Cardiac fibroblast (primary cell): Measurements from ENCODE around the gene NAA40.

Source experiments
- DNase-seq, 2 donors: peaks; one replicate each; pipeline versions ENCODE4 v3.0.0 to v3.0.0-alpha.2; 2010; ENCODE audit warnings: low read depth in 2 of 2
- H3K4me3 ChIP-seq, 2 donors: replicated peaks in 1 of 2; 1 replicate in 1 of 2; 2 replicates in 1 of 2; pipeline ENCODE4 v1.5.1; 2011; ENCODE audit warnings: low read depth in 2 of 2, low read length in 2 of 2, mild to moderate bottlenecking in 2 of 2, moderate library complexity in 1 of 2
- TF ChIP-seq, protein P1 (sequence below): IDR thresholded peaks from one replicate; pipeline ENCODE4 v1.5.1; 2011; ENCODE audit warnings: low read depth, mild to moderate bottlenecking, low read length, inconsistent platforms

NAA40 gene

DNA sequence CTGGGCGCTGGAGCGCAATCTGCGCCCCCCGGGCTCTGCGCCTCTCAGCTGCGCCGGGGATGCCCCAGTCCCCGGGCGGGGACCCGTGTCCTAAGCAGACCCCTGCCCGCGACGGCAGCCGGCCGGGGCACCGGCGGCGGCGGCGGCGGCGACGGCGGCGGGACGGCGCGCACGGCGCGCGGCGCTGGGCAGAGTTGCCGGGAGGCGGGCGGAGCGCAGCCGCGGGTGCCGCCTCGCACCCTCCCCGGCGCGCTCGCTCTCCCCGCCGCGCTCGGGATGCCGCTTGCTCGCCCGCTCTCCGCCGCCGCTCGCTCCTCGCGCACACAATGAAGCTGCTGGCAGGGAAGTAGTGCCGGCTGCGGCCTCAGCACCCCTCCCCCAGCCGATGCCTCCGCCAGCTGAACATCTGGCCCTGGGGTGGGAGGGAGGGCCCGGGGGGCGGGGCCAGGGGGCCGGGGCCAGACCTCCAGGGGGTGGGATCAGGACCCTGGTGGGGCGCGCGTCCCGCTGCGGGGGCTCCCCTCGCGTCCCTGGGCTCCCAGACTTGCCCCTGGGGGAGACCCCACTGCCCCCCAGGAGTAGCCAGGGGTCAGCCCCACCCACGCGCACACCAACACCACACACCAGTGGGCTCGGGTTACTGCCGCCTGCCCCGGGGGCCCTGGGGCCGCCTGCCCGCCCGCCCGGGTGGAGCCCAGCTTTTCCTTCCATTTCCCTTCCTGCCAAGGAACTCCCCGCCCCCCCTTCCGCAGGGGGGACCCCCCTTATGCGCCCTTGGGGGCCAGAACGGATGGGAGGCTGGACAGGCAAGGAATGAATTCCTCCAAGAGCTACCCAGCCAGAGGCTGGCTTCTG is 21.7 kb upstream of the NAA40 start, which contains the start of gene RCOR2:
Gene RCOR2, minus strand, starts transcription at position 328 of the 855 bp plus-strand sequence. CDS start 708 bp downstream, outside the sequence.
- peak within 1 kb of the TSS; percentile 54 to 56 for H3K4me3 ChIP-seq
- DNase-seq, result peak; percentile 80 to 92
- TF ChIP-seq, protein P1, sequence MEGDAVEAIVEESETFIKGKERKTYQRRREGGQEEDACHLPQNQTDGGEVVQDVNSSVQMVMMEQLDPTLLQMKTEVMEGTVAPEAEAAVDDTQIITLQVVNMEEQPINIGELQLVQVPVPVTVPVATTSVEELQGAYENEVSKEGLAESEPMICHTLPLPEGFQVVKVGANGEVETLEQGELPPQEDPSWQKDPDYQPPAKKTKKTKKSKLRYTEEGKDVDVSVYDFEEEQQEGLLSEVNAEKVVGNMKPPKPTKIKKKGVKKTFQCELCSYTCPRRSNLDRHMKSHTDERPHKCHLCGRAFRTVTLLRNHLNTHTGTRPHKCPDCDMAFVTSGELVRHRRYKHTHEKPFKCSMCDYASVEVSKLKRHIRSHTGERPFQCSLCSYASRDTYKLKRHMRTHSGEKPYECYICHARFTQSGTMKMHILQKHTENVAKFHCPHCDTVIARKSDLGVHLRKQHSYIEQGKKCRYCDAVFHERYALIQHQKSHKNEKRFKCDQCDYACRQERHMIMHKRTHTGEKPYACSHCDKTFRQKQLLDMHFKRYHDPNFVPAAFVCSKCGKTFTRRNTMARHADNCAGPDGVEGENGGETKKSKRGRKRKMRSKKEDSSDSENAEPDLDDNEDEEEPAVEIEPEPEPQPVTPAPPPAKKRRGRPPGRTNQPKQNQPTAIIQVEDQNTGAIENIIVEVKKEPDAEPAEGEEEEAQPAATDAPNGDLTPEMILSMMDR, result no peak

GRCh38 chr11:63917692-63918506 is 20.9 kb upstream of the NAA40 start:
- peak; percentile 24 to 57 for DNase-seq
- TF ChIP-seq, protein P1, result no peak
- peak overlapping the region; percentile 36 to 54 for H3K4me3 ChIP-seq

DNA sequence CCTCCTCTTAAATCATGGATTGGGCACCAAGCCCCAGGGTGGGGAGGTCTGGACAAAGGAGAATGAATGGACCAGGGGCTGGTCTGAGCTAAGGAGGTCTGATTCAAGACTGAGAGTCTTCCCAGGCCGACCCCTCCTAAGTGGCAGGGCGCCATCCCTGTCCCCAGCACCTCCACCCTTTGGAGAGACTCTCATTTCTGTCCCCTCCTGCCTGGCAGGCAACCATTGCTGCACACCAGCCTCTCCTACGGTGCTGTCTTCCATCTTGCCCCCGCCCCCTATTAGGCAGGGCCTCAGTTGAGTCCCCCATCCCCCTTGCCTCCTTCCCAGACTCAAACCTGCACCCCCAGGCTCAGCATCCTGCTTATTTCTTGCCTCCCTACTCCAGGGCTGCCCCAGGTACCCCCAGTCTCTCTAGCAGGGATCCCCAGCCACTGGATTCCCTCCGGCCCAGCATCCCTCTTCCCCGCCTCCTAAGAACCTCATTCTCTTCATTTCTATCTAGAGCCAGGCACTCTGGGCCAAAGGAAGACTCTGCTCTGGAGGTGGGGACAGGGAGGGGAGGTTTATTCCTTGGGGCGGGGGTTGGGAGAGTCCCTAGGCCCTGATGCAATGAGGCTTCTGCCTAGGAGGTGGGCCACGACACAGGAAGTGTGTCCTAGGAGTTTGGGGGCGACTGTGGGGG is 20.2 kb upstream of the NAA40 start:
- H3K4me3 ChIP-seq, result no peak overlapping the region
- no peak for DNase-seq
- TF ChIP-seq, protein P1, result no peak

GRCh38 chr11:63919267-63920125 is 19.3 kb upstream of the NAA40 start:
- H3K4me3 ChIP-seq, result peak overlapping the region in 1 of 2 donors; percentile 24
- DNase-seq, result peak in 1 of 2 donors; percentile 19
- TF ChIP-seq, protein P1, result no peak

GRCh38 chr11:63920126-63920938 is 18.5 kb upstream of the NAA40 start:
- TF ChIP-seq, protein P1, result no peak
- H3K4me3 ChIP-seq, result no peak overlapping the region
- peak in 1 of 2 donors; percentile 55 for DNase-seq
